NCI-H128 (cell line): ENCODE results near the gene LRRC32.
"Not testable (repeated sequence)": the region's sequence is repeated elsewhere in the genome, so short reads cannot be mapped to it uniquely, and the experiment has no call there.

ENCODE experiments used
- DNase-seq: peaks from one replicate; lab custom pipeline; 2025; ENCODE audit not compliant: unreplicated experiment; lab: John Stamatoyannopoulos, UW

Gene LRRC32

DNA sequence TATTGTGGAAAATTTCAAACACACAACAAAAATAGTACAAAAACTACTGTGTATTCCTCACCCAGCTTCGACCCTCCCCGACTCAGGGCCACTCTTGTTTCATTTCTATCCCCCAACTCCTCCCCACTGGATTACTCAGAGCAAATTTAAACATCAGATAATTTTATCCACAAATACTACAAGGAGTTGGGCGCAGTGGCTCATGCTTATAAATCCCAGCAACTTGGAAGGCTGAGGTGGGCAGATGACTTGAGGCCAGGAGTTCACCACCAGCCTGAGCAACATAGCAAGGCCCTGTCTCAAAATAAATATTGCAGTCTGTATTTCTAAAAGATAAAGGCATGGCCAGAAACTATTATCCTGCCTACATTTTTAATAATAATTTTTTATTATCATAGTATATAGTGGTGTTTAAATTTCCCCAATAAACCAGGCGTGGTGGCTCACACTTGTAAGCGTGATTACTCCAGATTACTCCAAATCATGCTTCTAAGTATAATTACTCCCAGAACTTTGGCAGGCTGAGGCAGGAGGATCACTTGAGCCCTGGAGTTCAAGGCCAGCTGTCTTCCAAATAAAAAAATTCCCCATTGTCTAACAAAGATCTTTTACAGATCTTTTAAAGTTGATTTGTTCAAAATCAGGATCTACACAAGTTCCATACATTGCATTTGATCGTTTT is 39.8 kb downstream of the LRRC32 start:
- no peak for DNase-seq

- DNase-seq = no peak
These were observed 40.5 kb downstream of the LRRC32 start for GRCh38 chr11:76629853-76630599.

DNA sequence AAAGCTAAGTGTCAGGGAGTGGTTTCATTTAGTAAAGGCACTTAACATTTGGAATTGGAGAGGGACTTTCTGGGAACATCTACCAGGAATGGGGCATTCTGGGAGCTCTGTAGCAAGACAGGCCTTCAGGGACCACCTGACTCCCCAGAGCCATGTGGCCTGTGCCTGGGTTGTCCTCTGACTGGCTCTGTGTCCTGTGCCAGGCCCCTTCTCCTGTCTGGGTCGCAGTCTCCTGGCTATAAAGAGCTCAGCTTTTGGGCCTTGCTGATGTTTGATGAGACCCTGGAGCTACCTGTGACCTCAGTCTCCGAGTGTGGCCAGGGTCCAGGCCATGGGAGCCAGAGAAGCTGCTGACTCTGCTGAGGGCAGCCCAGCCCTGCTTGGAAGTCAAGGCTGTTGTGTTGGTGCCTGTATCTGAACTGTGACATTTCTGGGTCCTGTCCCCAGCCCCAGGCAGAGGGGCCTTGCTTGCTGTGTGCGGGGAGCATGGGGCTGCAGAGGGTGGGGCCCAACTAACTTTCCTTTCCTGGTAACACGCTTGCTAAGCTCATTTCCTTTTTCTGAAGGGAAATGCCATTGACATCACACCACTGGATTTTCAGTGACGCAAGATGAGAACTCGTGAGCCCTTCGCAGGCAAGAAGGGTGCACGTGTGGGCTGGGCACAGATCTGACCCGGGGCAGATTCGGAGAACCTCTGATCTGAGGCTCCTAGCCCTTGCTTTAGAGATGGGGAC is 41.3 kb downstream of the LRRC32 start:
- DNase-seq = no peak

- DNase-seq = no peak
These were observed 42.1 kb downstream of the LRRC32 start for GRCh38 chr11:76628408-76628947.

GRCh38 chr11:76627606-76628005 is 42.9 kb downstream of the LRRC32 start:
- DNase-seq = no peak

GRCh38 chr11:76626921-76627401 is 43.6 kb downstream of the LRRC32 start:
- no peak for DNase-seq

DNA sequence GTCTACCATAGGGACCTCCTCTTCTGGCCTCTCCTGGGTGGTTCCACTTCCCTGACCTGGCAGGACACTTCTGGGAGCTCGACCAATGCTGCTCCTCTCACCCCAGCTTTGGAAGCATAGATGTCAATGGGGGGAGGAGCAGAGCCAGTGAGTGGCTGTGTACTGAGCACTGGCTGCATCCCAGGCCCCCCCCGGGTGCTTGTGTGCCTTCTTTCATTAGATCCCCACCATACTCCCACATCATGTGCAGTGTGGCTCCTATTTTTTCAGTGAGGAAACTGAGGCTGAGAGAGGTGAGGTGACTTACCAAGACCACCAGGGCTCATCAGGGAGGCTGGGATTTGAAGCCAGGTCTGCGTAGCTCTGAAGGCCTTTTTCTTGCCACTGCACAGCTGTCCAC is 44.3 kb downstream of the LRRC32 start:
- no peak for DNase-seq

GRCh38 chr11:76625472-76626186 is 44.9 kb downstream of the LRRC32 start:
- no peak for DNase-seq

DNA sequence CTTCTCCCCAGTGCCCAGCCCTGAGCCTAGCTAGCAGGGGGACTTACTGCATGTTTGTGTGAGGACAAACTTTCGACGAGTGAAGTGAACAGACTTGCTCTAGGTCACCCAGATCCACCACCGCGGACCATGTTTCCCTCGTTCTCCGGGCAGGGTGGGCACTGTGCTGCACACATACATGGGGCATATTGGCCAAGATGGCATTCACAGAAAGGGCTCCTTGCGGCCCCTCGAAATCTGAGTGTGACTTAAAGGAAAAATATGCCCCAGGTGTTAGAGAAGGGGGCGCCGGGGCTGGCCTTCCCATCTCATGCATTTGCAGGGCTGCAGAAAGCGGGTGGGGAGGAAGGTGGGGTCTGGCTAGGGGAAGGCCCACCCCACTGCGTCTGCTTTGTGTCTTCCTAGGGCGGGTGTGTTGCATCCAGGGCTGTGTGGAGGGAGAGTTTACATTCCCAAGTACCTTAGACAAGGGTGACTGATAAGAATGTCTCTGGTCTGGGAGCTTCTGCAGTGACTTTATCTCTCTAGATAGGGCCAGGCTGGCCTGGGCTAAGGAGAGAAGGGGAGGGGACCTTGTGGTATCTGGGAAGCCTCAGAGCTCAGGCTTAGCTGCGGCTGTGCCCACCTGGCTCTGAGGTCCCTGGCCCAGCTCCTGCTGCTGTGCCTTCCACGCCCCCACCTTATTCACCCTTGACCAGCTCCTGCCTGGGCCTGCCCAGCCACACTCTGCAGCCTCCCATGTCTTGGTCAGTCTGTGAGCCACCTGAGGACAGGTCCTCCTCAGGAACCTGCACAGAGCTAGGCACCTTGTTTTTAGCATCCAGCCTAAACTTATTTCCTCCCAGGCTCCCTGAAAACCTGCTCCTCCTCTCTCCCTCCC is 45.8 kb downstream of the LRRC32 start:
- no peak for DNase-seq

- DNase-seq = no peak
These were observed 46.6 kb downstream of the LRRC32 start for GRCh38 chr11:76623884-76624419.

DNA sequence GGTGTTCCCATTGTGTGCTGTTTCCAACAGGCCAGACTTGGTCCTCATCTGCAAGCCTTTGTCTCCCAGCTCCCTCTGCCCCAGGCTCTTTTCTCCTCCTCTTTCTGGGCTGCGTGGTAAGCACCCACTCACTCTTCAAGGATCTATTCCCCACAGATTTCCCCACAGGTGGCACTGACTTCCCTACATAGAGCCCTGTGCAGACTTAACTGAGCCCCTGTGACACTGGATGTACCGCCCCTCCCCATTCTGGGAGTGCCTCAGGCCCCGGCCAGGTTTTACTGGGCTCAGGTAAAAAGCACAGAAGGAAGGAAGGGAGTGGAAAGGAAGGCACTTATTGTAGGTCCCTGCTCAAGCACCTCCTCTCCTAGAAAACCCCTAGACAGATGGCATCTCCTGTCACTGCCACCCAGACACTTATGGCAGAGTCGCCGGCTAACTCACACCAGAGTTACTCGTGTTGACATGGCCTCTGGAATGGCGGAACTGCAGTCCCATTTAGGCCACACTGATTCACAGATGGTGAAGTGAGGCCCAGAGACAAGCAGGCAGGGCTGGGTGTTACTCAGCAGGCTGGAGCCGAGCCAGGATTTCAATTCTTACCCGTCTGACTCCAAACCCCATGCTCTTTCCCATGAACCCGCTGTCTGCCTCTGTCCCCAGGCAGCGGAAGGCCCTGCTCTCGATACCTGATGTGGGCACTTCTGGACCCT is 47.2 kb downstream of the LRRC32 start:
- DNase-seq = no peak

GRCh38 chr11:76622493-76623094 is 48.0 kb downstream of the LRRC32 start:
- no peak for DNase-seq

GRCh38 chr11:76621868-76622267 is 48.7 kb downstream of the LRRC32 start:
- DNase-seq = no peak

DNA sequence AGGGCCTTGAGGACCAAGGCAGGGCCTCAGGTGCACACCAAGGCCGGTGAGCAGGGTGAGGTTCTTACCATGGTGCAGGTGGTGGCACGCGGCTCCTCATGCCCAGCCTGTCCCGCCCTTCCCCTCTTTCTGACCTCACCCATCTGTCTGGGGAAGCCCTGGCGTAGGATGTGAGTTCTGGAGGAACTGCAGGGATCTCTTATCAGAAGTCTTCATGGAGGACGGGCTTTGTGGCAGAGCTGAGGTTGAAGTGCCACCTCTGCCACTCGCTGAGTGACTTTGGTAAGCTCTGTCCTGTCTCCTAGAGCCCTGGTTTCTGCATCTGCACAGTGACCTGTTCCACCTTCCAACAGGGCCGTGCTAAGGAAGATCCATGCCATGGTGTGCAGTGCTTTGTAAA is 49.1 kb downstream of the LRRC32 start:
- no peak for DNase-seq

GRCh38 chr11:76620489-76620888 is 50.1 kb downstream of the LRRC32 start:
- no peak for DNase-seq

GRCh38 chr11:76619801-76620200 is 50.7 kb downstream of the LRRC32 start:
- not testable (repeated sequence) for DNase-seq

DNA sequence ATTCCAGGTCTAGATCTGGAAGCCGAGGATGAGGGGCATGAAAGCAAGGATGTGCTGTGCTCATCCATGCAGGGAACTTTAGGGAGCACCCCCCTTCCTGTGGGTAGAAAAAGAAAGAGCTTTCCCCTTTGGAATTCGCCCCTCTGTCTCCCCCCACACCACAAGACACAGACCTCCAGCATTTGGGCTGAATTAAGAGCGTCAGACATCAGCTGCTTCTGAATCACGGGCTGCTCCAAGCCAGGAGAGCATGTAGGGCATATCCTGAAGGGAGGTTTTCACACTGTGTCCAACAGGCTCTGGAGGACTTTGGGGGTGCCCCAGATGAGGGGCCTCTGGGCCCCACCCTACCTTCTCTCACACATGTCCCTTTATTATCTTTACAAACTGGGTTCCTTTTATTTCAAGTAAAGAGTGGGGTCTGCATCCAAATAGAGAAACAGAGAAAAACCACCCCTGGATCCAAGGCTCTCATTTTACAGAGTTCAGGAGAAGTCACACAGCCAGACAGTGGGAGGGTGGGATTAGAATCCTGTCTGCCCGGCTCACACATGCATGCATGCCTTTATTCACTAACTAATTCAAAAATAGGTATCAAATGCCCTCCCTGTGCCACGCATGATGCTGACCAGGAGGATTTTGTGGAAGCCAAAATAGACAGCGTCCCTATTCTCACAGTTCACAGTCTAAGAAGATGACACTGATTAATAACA is 52.8 kb downstream of the LRRC32 start:
- no peak for DNase-seq
